Tibial nerve (tissue), 4 donors: ENCODE results near the gene SLC25A30. TPM values are rescaled to one million over a fixed set of nuclear protein-coding genes. Genes with fewer than 3 reads are reported as not detected.
"Not testable (repeated sequence)": the region's sequence is repeated elsewhere in the genome, so short reads cannot be mapped to it uniquely, and the experiment has no call there.

Experiments
- DNase-seq, 2 donors: peaks; one replicate each; pipeline ENCODE4 v3.0.0-alpha.2; 2019; ENCODE audit warnings: low spot score in 2 of 2
- H3K27ac ChIP-seq, 4 donors: fragments of 200-600 bp; sonication (generic) in 3 of 4; one replicate each; pipeline ENCODE4 v1.5.1; 2017 to 2019; ENCODE audit warnings: mild to moderate bottlenecking in 1 of 4
- H3K27me3 ChIP-seq, 2 donors: fragments of 200-600 bp; sonication (generic) in 1 of 2; one replicate each; pipeline versions ENCODE4 v1.5.1 to v1.6.0; 2017 to 2019
- H3K36me3 ChIP-seq, 3 donors: fragments of 200-600 bp; sonication (generic); one replicate each; pipeline ENCODE4 v1.5.1; 2018 to 2019
- H3K4me1 ChIP-seq, 4 donors: fragments of 200-600 bp; sonication (generic) in 3 of 4; one replicate each; pipeline ENCODE4 v1.5.1; 2017 to 2019
- H3K4me3 ChIP-seq, 4 donors: fragments of 200-600 bp; sonication (generic) in 3 of 4; one replicate each; pipeline ENCODE4 v1.5.1; 2017 to 2019; ENCODE audit warnings: mild to moderate bottlenecking in 1 of 4, moderate library complexity in 1 of 4
- H3K9me3 ChIP-seq, 4 donors: fragments of 200-600 bp; sonication (generic) in 3 of 4; one replicate each; pipeline ENCODE4 v1.5.1; 2017 to 2019
- EP300 ChIP-seq, 2 donors: sonication (generic); formaldehyde crosslinking; IDR thresholded peaks; one replicate each; pipeline ENCODE4 v1.6.1; 2017; ENCODE audit warnings: antibody characterized with exemption in 2 of 2, mild to moderate bottlenecking in 1 of 2
- POLR2A ChIP-seq, 2 donors: fragments of 450-650 bp; IDR thresholded peaks; one replicate each; pipeline ENCODE4 v1.6.1; 2017; ENCODE audit warnings: antibody characterized with exemption in 2 of 2, mild to moderate bottlenecking in 2 of 2, moderate library complexity in 2 of 2
- WGBS, 2 donors: methylation state at CpG; one replicate each; pipeline ENCODE4 v1.1.5; 2018; 5-methylcytosine and 5-hydroxymethylcytosine counted together
- total RNA-seq, 4 donors: library from RNA; depleted of rRNA; stranded (reverse); fragments of >200 nt; gene quantifications; one replicate each; pipeline ENCODE4 v1.1.0, GENCODE V29; 2016
- TF ChIP-seq, protein P1 (sequence below), 5 experiments: fragments of 200-600 bp in 3 of 5; fragments of 450-650 bp in 2 of 5; sonication (generic) in 3 of 5; IDR thresholded peaks; one replicate each; pipeline ENCODE4 v1.5.1; 2016 to 2019; ENCODE audit warnings: antibody characterized with exemption in 5 of 5, mild to moderate bottlenecking in 3 of 5, moderate library complexity in 2 of 5

The SLC25A30 gene
- total RNA-seq, 4 donors from 2014 or later, result 9.6 to 20.1 (median 12.0) TPM

DNA sequence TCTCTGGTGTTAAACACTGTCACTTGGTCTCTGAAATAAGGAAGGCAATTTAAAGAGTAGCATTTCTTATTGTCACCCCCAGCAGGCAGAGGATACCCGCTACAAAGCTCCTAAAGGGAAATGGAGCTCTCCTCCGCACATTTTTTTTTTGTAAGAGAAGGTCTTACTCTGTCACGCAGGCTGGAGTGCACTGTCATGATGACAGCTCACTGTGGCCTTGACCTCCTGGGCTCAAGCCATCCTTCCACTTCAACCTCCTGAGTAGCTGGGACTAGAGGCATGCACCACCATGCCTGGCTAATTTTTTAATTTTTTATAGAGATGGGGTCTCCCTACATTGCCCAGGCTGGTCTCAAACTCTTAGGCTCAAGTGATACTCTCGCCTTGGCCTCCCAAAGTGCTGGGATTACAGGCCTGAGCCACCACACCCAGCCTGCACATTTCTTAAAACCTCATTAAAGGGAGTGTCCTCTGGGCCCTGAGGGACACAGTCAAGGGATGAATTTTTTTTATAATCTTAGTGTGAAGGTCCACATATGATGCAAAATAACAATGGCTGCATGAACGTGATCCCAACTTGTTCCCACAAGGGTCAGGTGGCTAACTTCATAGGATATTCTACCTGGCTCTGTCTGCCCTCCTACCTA lies 32.1 kb downstream of the SLC25A30 start:
- peaks cover 0 to 54% (median 0%) of the 10 kb centered on the region in 3 donors for H3K36me3 ChIP-seq
- no peaks in the 10 kb centered on the region for H3K9me3 ChIP-seq
- H3K27ac ChIP-seq, result no peak overlapping the region
- H3K27me3 ChIP-seq, result no peaks in the 10 kb centered on the region
- WGBS, 2 donors, result 79 to 88% methylated on average over 5 of the region's 5 CpGs
- TF ChIP-seq, protein P1, sequence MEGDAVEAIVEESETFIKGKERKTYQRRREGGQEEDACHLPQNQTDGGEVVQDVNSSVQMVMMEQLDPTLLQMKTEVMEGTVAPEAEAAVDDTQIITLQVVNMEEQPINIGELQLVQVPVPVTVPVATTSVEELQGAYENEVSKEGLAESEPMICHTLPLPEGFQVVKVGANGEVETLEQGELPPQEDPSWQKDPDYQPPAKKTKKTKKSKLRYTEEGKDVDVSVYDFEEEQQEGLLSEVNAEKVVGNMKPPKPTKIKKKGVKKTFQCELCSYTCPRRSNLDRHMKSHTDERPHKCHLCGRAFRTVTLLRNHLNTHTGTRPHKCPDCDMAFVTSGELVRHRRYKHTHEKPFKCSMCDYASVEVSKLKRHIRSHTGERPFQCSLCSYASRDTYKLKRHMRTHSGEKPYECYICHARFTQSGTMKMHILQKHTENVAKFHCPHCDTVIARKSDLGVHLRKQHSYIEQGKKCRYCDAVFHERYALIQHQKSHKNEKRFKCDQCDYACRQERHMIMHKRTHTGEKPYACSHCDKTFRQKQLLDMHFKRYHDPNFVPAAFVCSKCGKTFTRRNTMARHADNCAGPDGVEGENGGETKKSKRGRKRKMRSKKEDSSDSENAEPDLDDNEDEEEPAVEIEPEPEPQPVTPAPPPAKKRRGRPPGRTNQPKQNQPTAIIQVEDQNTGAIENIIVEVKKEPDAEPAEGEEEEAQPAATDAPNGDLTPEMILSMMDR (IDR thresholded peaks at IDR 0.05), result no peak
- TF ChIP-seq EP300 (IDR thresholded peaks at IDR 0.05), result no peak
- no peak for TF ChIP-seq POLR2A (IDR thresholded peaks at IDR 0.05)
- peaks cover 0 to 6% (median 2%) of the 10 kb centered on the region in 4 donors for H3K4me1 ChIP-seq
- no peak for DNase-seq
- H3K4me3 ChIP-seq, result no peak overlapping the region

DNA sequence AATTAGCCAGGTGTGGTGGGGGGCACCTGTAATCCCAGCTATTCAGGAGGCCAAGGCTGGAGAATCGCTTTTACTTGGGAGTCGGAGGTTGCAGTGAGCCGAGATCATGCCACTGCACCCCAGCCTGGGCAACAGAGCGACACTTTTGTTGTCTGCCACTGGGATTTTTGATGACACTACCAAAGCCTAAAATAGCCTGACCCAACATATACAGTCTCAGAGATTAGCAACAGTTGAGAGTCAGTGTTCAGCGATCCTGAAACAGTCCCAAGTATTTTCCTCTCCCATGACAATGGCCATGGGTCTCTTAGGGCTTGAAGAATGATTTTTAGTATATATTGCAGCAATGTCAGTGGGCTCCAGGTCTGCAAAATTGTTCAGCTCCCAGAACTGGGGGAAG lies 32.9 kb downstream of the SLC25A30 start:
- H3K4me1 ChIP-seq, result peaks cover 0 to 6% (median 2%) of the 10 kb centered on the region in 4 donors
- no peak for DNase-seq
- no peak overlapping the region for H3K27ac ChIP-seq
- H3K4me3 ChIP-seq, result no peak overlapping the region
- H3K9me3 ChIP-seq, result no peaks in the 10 kb centered on the region
- TF ChIP-seq, protein P1 (IDR thresholded peaks at IDR 0.05), result no peak
- TF ChIP-seq POLR2A (IDR thresholded peaks at IDR 0.05) (no peak), EP300 (IDR thresholded peaks at IDR 0.05) (no peak)
- WGBS, 2 donors, result 88 to 95% methylated on average over 5 of the region's 5 CpGs
- H3K27me3 ChIP-seq, result no peaks in the 10 kb centered on the region
- peaks cover 0 to 48% (median 0%) of the 10 kb centered on the region in 3 donors for H3K36me3 ChIP-seq

DNA sequence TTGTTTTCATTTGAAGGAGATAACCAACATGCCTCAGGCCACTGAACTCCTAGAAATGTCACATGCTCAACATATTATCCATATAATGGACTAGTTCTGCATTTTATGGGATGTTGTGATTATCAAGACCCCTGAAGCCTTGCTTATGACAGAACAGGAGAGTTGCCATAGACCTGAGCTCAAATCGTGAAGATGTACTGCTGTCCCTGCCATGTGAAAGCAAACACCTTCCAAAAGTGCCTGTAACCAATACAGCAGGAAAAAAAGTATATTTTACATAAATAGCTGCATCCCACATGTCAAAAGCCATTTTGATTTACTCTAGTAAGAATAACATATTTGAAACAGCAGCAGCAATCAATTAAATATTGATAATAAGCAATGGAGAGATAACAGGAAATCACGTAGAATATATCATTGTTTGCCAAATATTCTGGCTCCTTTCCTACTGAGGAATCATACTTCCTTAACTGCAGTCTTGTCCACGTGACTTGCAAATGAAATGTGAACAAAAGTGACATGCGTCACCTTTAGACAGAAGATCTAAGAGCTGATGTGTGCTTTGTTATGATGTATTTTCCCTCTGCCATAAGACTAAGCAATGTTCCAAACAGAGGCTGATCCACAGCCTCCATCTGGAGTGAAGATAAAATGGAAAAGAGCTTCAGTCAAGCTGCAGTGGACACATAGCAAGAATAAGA lies 33.5 kb downstream of the SLC25A30 start:
- Histone ChIP-seq H3K27me3 (no peaks in the 10 kb centered on the region), H3K4me3 (no peak overlapping the region), H3K36me3 (peaks cover 0 to 48% (median 0%) of the 10 kb centered on the region in 3 donors), H3K4me1 (peaks cover 0 to 6% (median 2%) of the 10 kb centered on the region in 4 donors), H3K27ac (no peak overlapping the region), H3K9me3 (no peaks in the 10 kb centered on the region)
- TF ChIP-seq, protein P1 (IDR thresholded peaks at IDR 0.05), result no peak
- TF ChIP-seq POLR2A (IDR thresholded peaks at IDR 0.05), result no peak
- no peak for TF ChIP-seq EP300 (IDR thresholded peaks at IDR 0.05)
- WGBS, 2 donors, result 83 to 84% methylated on average over 4 of the region's 4 CpGs
- DNase-seq, result no peak

DNA sequence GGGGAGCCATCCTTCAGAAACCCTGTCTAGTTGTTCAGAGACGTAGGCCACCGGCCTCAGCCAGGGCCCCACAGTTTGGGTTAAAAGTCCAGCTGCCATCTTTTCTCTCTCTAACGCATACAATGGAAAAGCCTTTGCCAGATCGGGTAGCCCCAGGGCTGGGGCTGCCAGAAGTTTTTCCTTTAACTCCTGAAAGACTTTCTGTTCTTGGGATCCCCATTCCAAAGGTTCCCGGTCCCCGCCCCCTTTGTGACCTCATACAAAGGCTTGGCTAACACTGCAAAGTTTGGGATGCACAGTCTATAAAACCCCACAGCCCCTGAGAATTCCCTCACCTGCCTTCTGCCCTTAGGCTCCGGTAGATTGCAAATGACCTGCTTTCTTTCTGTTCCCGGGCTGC lies 35.4 kb downstream of the SLC25A30 start:
- Histone ChIP-seq H3K36me3 (peaks cover 0 to 42% (median 0%) of the 10 kb centered on the region in 3 donors), H3K27ac (peak overlapping the region in 1 of 4 donors; percentile 84)
- not testable (repeated sequence) for H3K4me1 ChIP-seq, DNase-seq, H3K9me3 ChIP-seq, H3K27me3 ChIP-seq, H3K4me3 ChIP-seq
- 57 to 64% methylated on average over 5 to 8 of the region's 8 CpGs for WGBS, 2 donors

DNA sequence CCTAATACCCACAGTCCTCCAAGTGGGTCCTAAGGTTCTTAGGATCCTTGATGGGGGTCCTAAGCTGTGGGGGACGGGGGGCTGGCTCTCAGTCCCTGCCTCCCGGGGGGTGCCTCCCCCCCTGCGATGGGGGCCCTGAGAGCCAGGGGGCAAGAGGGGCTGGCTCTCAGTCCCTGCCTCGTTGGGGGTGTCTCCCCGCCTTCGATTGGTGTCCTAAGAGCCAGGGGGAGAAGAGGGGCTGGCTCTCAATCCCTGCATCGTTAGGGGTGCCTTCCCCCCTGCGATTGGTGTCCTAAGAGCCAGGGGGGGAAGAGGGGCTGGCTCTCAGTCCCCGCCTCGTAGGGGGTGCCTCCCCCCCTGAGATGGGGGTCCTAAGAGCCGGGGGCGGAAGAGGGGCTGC lies 37.0 kb downstream of the SLC25A30 start:
- no peak for TF ChIP-seq EP300 (IDR thresholded peaks at IDR 0.05)
- TF ChIP-seq, protein P1 (IDR thresholded peaks at IDR 0.05), result no peak
- no peak for TF ChIP-seq POLR2A (IDR thresholded peaks at IDR 0.05)
- Histone ChIP-seq H3K27me3 (no peaks in the 10 kb centered on the region), H3K9me3 (no peaks in the 10 kb centered on the region), H3K27ac (peak overlapping the region in 2 of 4 donors; percentile 29 to 84), H3K36me3 (peaks cover 0 to 26% (median 0%) of the 10 kb centered on the region in 3 donors), H3K4me3 (no peak overlapping the region), H3K4me1 (peaks cover 0 to 6% (median 2%) of the 10 kb centered on the region in 4 donors)
- 30% methylated on average over 7 of the region's 12 CpGs; no CpG with 5 or more reads in 1 of the 2 donors for WGBS, 2 donors
- no peak for DNase-seq

DNA sequence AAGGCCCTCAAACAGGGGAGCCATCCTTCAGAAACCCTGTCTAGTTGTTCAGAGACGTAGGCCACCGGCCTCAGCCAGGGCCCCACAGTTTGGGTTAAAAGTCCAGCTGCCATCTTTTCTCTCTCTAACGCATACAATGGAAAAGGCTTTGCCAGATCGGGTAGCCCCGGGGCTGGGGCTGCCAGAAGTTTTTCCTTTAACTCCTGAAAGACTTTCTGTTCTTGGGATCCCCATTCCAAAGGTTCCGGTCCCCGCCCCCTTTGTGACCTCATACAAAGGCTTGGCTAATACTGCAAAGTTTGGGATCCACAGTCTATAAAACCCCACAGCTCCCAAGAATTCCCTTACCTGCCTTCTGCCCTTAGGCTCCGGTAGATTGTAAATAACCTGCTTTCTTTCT lies 37.5 kb downstream of the SLC25A30 start:
- H3K36me3 ChIP-seq, result peaks cover 0 to 21% (median 0%) of the 10 kb centered on the region in 3 donors
- WGBS, 2 donors, result 41 to 69% methylated on average over 6 of the region's 8 CpGs
- DNase-seq, H3K4me1 ChIP-seq, H3K4me3 ChIP-seq, H3K9me3 ChIP-seq, H3K27me3 ChIP-seq: not testable (repeated sequence)
- H3K27ac ChIP-seq, result peak overlapping the region in 2 of 4 donors; percentile 29 to 84

DNA sequence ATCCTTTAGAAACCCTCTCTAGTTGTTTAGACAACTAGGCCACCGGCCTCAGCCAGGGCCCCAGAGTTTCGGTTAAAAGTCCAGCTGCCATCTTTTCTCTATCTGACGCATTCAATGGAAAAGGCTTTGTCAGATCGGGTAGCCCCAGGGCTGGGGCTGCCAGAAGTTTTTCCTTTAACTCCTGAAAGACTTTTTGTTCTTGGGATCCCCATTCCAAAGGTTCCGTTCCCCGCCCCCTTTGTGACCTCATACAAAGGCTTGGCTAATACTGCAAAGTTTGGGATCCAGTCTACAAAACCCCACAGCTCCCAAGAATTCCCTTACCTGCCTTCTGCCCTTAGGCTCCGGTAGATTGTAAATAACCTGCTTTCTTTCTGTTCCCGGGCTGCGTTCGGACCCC lies 38.7 kb downstream of the SLC25A30 start:
- DNase-seq, H3K4me1 ChIP-seq, H3K27me3 ChIP-seq, H3K4me3 ChIP-seq, H3K9me3 ChIP-seq: not testable (repeated sequence)
- peaks cover 0 to 15% (median 0%) of the 10 kb centered on the region in 3 donors for H3K36me3 ChIP-seq
- H3K27ac ChIP-seq, result peak overlapping the region in 1 of 4 donors; percentile 67
- 47 to 52% methylated on average over 10 of the region's 10 CpGs for WGBS, 2 donors

DNA sequence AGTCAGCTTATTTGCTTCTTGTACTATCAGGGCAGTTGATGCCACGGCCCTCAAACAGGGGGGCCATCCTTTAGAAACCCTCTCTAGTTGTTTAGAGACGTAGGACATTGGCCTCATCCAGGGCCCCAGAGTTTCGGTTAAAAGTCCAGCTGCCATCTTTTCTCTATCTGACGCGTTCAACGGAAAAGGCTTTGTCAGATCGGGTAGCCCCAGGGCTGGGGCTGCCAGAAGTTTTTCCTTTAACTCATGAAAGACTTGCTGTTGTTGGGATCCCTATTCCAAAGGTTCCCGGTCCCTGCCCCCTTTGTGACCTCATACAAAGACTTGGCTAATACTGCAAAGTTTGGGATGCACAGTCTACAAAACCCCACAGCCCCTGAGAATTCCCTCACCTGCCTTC lies 39.4 kb downstream of the SLC25A30 start:
- H3K36me3 ChIP-seq, DNase-seq, H3K4me1 ChIP-seq, H3K27me3 ChIP-seq, H3K9me3 ChIP-seq: not testable (repeated sequence)
- Histone ChIP-seq H3K27ac (peak overlapping the region in 1 of 4 donors; percentile 67), H3K4me3 (peak overlapping the region in 1 of 4 donors; percentile 22)
- WGBS, 2 donors, result 52 to 61% methylated on average over 8 of the region's 8 CpGs
